ENCODE results near the gene NRCAM. TPM values are rescaled to one million over a fixed set of nuclear protein-coding genes. Genes with fewer than 3 reads are reported as not detected.

Gene NRCAM
- total RNA-seq, 1 experiment from 2014 or later, result 40.3 TPM

GRCh38 chr7:108097703-108098102 lies 358.5 kb downstream of the NRCAM start:
- CTCF ChIA-PET, result no interaction called here
- Histone ChIP-seq H3K9me2 (ENCODE audit: insufficient read depth) (no peaks in the 10 kb centered on the region), H2AFZ (no peak overlapping the region), H4K20me1 (ENCODE audit: insufficient read depth) (no peaks in the 10 kb centered on the region), H3K4me2 (no peak overlapping the region), H3K4me1 (replicated peaks; ENCODE audit: insufficient read depth) (peaks cover 24% of the 10 kb centered on the region), H3K36me3 (ENCODE audit: low read depth) (no peaks in the 10 kb centered on the region), H3K27ac (no peak overlapping the region), H3K4me3 (no peak overlapping the region), H3K79me2 (ENCODE audit: low read depth) (no peaks in the 10 kb centered on the region), H3F3A (ENCODE audit: insufficient read depth, low read depth) (peaks cover 8% of the 10 kb centered on the region; the same call in 1 of the 2 replicates), H3K27me3 (ENCODE audit: insufficient read depth, low read depth) (no peaks in the 10 kb centered on the region), H3K9me3 (ENCODE audit: insufficient read depth, low read depth) (no peaks in the 10 kb centered on the region)
- no peak for DNase-seq
- no peak for TF ChIP-seq EZH2 (IDR thresholded peaks at IDR 0.05; ENCODE audit: low read depth)
- TF ChIP-seq, protein P1, sequence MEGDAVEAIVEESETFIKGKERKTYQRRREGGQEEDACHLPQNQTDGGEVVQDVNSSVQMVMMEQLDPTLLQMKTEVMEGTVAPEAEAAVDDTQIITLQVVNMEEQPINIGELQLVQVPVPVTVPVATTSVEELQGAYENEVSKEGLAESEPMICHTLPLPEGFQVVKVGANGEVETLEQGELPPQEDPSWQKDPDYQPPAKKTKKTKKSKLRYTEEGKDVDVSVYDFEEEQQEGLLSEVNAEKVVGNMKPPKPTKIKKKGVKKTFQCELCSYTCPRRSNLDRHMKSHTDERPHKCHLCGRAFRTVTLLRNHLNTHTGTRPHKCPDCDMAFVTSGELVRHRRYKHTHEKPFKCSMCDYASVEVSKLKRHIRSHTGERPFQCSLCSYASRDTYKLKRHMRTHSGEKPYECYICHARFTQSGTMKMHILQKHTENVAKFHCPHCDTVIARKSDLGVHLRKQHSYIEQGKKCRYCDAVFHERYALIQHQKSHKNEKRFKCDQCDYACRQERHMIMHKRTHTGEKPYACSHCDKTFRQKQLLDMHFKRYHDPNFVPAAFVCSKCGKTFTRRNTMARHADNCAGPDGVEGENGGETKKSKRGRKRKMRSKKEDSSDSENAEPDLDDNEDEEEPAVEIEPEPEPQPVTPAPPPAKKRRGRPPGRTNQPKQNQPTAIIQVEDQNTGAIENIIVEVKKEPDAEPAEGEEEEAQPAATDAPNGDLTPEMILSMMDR (conservative IDR thresholded peaks at IDR 0.05), result 0 out of 2 replicates have a peak, but pooled peaks have one; percentile 35
- intact Hi-C loops (cut with micrococcal nuclease; ENCODE audit: unreplicated experiment), result no loop called here
- BruUV-seq (replicated peaks), result no TSS peak
- POLR2A ChIA-PET (ENCODE audit: unreplicated experiment), result no interaction called here

Other genes with a start within 250 kb of the NRCAM start
- 15.6 and 31.3 TPM in 2 replicates for gene PNPLA8, start 69.7 kb upstream of the NRCAM start, total RNA-seq (2021)
- gene THAP5, start 113.3 kb upstream of the NRCAM start, total RNA-seq (2021), result 20.8 and 28.5 TPM in 2 replicates
- 10.0 and 13.3 TPM in 2 replicates for gene DNAJB9, start 113.4 kb upstream of the NRCAM start, total RNA-seq (2021)

Measured in PC-9 (cell line).